Stimulated activated CD8-positive, alpha-beta memory T cell treated with anti-CD3 and anti-CD28 coated beads, Interleukin-15, amount 100 ng/mL, for 4 hours (primary cell): ENCODE results near the gene PACSIN3.
A peak's percentile ranks its signal among the peaks of the same experiment; 100 is the strongest.
"Not testable (repeated sequence)": the region's sequence is repeated elsewhere in the genome, so short reads cannot be mapped to it uniquely, and the experiment has no call there.

Experiments used
- DNase-seq, 2 donors: peaks; one replicate each; pipeline ENCODE4 v3.0.0-alpha.2; 2020; ENCODE audit warnings: low read depth in 2 of 2

PACSIN3 gene

GRCh38 chr11:47186076-47186699 lies at the start of gene PACSIN3:
PACSIN3 (minus strand) TSS chr11:47186434; CDS start chr11:47182727, 3,707 bp downstream.
- no peak for DNase-seq

GRCh38 chr11:47235163-47235562 lies 48.9 kb upstream of the PACSIN3 start:
- DNase-seq = no peak

- DNase-seq = peak in 1 of 2 donors; percentile 27
Observed at GRCh38 chr11:47234669-47235100, 48.5 kb upstream of the PACSIN3 start.

DNA sequence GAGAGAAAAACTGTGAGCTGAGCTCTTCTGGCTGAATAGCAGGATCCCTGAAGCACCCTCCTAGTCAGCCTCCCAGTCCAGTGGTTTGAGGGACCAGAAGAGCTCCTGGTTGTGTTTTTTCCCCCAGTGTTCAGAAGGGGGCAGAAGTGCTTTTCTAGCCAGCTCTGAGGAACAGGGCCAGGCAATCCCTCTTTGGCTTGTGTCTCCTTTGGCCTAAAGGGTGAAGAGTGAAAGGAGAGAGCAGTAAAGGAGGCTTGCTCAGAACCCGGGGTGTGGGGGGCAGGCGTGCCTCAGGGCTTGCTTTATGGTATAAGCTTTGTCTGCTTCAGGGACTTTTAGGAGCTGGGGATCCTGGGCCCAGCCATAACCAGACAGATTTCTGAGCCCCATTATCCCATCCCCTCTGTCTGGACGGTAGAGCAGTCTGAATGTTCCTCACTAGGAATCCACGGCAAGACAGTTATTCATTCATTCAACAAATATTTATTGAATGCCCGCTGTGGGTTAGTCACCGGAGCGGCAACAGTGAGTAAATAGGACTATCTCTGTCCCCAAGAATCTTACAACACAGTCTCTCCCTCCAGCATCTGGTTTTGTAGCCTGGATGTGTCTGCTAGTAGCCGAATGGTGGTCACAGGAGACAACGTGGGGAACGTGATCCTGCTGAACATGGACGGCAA lies 47.9 kb upstream of the PACSIN3 start:
- no peak for DNase-seq

DNA sequence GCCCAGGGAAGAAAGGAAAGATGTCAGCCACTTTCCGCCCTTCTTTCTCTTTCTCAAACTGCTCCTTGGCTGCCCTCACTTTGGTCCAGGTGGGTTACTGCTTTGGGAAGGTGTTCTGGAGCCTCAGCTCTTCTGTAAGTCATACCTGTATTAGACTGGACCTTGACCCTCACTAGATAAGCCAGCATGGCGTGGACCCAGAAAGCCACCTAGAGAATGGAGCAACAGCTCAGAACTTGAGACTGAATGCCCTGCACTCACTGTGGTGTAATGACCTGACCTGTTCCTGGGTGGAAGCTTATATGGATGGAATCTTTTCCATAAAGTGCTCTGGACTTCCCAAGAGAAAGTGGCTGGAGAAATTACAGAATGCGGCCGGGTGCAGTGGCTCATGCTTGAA lies 46.8 kb upstream of the PACSIN3 start:
- no peak for DNase-seq

DNA sequence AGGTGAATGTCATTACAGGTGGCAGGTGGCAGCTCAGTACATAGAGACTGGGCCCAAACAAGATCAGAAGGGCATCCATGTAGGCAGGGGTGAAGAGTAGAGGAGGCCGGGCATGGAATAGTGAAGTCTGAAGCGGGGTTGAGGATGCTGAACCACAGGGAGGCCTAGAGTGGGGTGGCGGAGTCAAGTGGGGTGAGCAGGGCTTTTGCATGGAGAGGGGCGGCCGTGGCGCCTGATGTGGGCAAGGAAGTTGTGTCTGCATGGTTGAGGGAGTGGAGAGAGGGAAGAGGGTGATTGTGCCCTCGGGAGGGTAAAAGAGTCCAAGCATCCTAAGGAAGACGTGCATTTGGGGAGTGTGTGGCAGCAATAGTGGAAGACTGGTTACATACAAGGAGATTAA lies 42.9 kb upstream of the PACSIN3 start:
- no peak for DNase-seq

- no peak for DNase-seq
Observed at GRCh38 chr11:47225552-47226400, 39.5 kb upstream of the PACSIN3 start.

- no peak for DNase-seq
Observed at GRCh38 chr11:47222696-47223095, 36.5 kb upstream of the PACSIN3 start.

- DNase-seq = no peak
Observed at GRCh38 chr11:47220401-47220821, 34.2 kb upstream of the PACSIN3 start.

- DNase-seq = peak; percentile 50 to 63
Observed at GRCh38 chr11:47216121-47216798, 30.0 kb upstream of the PACSIN3 start.

DNA sequence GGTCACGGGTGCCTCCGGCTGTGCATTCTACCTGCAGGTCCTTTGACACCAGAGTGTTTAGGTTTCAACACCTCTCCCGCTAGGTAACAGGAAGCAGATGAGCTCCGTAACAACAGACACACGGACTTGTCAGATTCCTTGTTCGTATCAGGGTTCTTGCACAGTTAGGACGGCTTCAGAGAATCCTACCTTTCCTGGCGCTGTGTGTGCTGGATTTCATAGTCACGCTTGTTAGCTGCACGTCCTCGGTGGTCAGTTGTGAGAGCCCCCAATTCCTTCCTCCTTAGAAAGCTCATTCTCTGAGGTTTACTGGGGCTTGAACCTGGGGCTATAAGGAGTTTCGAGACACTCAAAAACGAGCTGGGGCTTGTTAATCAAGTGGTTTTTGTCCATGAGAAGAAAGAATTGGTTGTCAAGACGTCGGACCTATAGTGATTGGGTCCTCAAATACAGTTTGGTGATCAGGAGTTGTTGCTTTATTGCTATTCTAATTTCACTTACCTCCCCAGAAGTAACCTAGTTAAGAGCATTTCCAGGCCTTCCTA lies 29.2 kb upstream of the PACSIN3 start:
- DNase-seq = no peak

DNA sequence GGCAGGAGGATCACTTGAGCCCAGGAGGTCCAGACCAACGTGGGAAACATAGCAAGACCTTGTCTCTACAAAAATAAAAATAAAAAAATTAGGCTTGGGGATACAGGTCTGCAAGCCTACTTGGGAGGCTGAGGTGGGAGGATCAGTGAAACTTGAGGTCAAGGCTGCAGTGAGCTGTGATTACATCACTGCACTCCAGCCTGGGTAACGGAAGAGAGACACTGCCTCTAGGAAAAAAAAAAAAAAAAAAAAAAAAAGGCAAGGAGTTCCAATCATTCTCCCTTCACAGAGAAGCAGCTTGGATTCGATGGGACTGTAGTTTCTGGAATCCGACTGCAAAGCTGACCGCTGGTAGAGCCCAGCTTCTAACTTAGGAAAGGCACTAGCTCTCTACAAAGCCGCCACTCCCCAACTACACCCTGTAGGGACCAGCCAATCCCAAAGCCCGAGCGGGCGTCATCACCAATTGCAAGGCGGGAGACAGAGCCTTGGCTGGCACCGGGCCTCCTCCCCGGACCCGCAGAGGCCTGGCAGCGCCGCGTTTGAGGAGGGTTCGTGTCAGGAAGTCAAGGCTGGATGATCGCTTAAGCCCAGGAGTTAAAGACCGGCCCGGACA lies 27.8 kb upstream of the PACSIN3 start:
- DNase-seq = peak; percentile 63 to 78

DNA sequence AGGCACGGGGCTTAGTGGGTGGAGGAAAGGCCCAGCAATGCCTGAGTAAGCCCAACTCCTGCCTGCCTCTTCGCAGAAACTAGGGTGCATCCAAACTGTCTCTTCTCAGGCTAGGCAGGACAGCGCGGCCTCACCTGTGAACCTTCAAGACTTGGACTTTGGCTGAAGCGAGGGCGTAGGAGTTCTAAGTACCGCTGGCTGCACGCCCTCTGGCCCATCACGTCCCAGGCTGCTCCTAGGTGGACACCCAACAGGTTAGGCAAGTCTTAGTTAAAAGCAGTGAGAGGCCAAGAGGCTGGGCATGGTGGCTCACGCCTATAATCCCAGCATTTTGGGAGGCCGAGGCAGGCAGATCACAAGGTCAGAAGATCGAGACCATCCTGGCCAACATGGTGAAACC lies 26.7 kb upstream of the PACSIN3 start:
- DNase-seq = no peak

DNA sequence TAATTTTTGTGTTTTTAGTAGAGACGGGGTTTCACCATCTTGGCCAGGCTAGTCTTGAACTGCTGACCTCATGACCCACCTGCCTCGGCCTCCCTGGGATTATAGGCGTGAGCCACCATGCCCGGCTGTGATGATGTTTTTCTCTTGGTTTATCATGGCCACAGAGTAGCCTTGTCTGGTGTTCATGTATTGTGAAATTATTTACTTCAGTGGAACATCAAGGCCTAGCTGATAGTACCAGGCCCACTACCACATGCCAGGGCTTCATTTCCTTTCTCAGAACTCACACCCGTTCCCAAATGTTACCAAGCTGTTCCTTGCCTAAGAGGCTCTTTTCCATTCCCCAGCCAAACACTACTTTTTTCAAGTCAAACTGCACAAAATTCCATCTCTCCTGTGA lies 22.4 kb upstream of the PACSIN3 start:
- no peak for DNase-seq

GRCh38 chr11:47208008-47208552 lies 21.8 kb upstream of the PACSIN3 start:
- not testable (repeated sequence) for DNase-seq

GRCh38 chr11:47207459-47207858 lies 21.2 kb upstream of the PACSIN3 start:
- DNase-seq = no peak

DNA sequence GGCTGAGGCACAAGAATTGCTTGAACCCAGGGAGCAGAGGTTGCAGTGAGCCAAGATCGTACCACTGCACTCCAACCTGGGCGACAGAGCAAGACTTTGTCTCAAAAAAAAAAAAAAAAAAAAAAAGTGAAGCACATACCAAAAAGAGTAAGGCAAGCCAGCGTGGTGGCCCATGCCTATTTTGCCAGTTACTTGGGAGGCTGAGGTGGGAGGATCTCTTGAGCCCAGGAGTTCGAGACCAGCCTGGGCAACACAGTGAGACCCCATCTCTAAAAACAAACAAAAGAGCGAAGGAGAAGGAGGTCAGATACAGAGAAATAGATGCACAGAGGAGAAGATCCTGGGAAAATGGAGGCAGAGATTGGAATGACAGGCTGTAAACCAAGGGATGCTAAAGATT lies 20.3 kb upstream of the PACSIN3 start:
- DNase-seq = not testable (repeated sequence)

DNA sequence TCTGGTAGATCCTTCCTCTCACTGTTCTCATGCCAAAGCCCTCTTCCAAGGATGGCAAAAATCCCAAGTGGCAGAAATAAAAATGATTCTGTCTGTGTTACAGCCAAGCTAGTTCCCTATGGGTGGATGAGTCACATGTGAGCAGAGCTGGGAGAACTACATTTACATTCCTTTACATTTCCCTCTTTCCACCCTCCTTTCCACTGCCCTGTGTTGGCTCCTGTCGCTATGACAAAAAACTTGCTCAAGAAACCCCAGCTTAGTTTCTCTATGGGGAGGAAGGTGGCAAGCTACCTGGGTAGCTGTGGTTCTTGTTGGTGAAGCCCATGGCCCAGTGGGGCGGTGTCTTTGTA lies 18.4 kb upstream of the PACSIN3 start:
- DNase-seq = no peak

GRCh38 chr11:47202576-47202975 lies 16.3 kb upstream of the PACSIN3 start:
- no peak for DNase-seq

DNA sequence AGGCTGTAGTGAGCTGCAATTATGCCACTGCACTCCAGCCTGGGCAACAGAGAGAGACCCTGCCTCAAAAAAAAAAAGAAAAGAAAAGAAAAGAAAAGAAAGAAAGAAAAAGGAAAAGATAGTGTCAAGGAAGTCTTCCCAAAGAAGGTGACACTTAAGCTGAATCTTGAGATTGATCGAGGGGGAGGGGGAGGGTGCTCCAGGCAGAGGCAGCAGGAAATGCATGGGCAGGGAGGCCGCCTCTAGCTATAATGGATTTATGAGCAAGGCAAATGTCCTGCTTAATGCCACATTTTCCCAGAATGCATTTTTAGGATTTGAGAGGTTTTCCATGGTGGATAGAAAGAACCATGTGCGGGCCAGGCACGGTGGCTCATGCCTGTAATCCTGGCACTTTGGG lies 14.8 kb upstream of the PACSIN3 start:
- no peak for DNase-seq

- not testable (repeated sequence) for DNase-seq
Observed at GRCh38 chr11:47198161-47198560, 11.9 kb upstream of the PACSIN3 start.
